T-cell (primary cell): ENCODE measurements around the gene HLA-A. TPM values are rescaled to one million over a fixed set of nuclear protein-coding genes. Genes with fewer than 3 reads are reported as not detected.

ENCODE experiments used
- ATAC-seq, 4 experiments: fragments of 200-7000 bp in 3 of 4; fragments of 150-1000 bp in 1 of 4; cut with Tn5 transposase; replicated peaks in 1 of 4; 1 replicate in 3 of 4; 2 replicates in 1 of 4; pipeline ENCODE4 v1.10.0; 2021; ENCODE audit warnings: moderate library complexity in 3 of 4, mild to moderate bottlenecking in 2 of 4, moderate number of reproducible peaks in 1 of 4
- CTCF ChIA-PET, 2 donors: fragments of 300-600 bp; sonication (Branson Sonifier 250); formaldehyde crosslinking; loops; one replicate each; lab custom pipeline; 2022; ENCODE audit warnings: antibody characterized with exemption in 2 of 2; lab: Charles Lee
- POLR2A ChIA-PET, 2 donors: fragments of 300-600 bp; sonication (Branson Sonifier 250); formaldehyde crosslinking; loops; one replicate each; lab custom pipeline; 2022; ENCODE audit warnings: antibody characterized with exemption in 2 of 2; lab: Charles Lee
- DNase-seq, 35 experiments: peaks; one replicate each; pipeline versions ENCODE4 v3.0.0 to v3.0.0-alpha.2; 2013 to 2023
- H3K27ac ChIP-seq: one replicate; pipeline ENCODE4 v1.5.1; 2013; ENCODE audit warnings: low read length
- H3K27me3 ChIP-seq, 2 experiments: replicated peaks in 1 of 2; 1 replicate in 1 of 2; 2 replicates in 1 of 2; pipeline versions ENCODE4 v1.6.1 to v1.7.0; 2013; ENCODE audit warnings: low read length in 1 of 2, mixed read lengths in 1 of 2; ENCODE audit not compliant: control insufficient read depth in 2 of 2, insufficient read depth in 2 of 2; ENCODE audit errors: extremely low read depth in 1 of 2
- H3K36me3 ChIP-seq, 2 donors: 1 replicate in 1 of 2; 2 replicates in 1 of 2; pipeline versions ENCODE4 v1.6.1 to v1.7.0; 2013; ENCODE audit warnings: low read length in 1 of 2; ENCODE audit not compliant: control insufficient read depth in 2 of 2, insufficient read depth in 1 of 2; ENCODE audit errors: extremely low read depth in 1 of 2
- H3K4me1 ChIP-seq, 2 experiments: 1 replicate in 1 of 2; 2 replicates in 1 of 2; pipeline versions ENCODE4 v1.6.1 to v1.7.0; 2013; ENCODE audit warnings: low read length in 2 of 2, mixed read lengths in 1 of 2; ENCODE audit not compliant: insufficient read depth in 2 of 2, control insufficient read depth in 1 of 2; ENCODE audit errors: extremely low read depth in 1 of 2
- H3K4me3 ChIP-seq, 2 donors: 1 replicate in 1 of 2; 2 replicates in 1 of 2; pipeline versions ENCODE4 v1.5.1 to v1.7.0; 2013; ENCODE audit warnings: mild to moderate bottlenecking in 2 of 2, low read length in 1 of 2, moderate library complexity in 1 of 2; ENCODE audit not compliant: control insufficient read depth in 1 of 2; ENCODE audit errors: extremely low read depth in 1 of 2
- H3K9me3 ChIP-seq: 2 replicates; pipeline ENCODE4 v1.7.0; 2013
- H3K27ac Mint-ChIP-seq, 2 donors: one replicate each; pipeline ENCODE4 v1.8.0; 2020 to 2021; ENCODE audit warnings: mild to moderate bottlenecking in 2 of 2, mixed read lengths in 2 of 2
- H3K27me3 Mint-ChIP-seq, 2 donors: one replicate each; pipeline ENCODE4 v1.8.0; 2021 to 2022; ENCODE audit warnings: mixed read lengths in 2 of 2
- H3K36me3 Mint-ChIP-seq: one replicate; pipeline ENCODE4 v1.8.0; 2021; ENCODE audit warnings: mixed read lengths
- H3K4me1 Mint-ChIP-seq, 3 donors: one replicate each; pipeline ENCODE4 v1.8.0; 2020 to 2022; ENCODE audit warnings: mixed read lengths in 3 of 3, mild to moderate bottlenecking in 1 of 3
- H3K4me3 Mint-ChIP-seq, 3 donors: one replicate each; pipeline ENCODE4 v1.8.0; 2020 to 2022; ENCODE audit warnings: mild to moderate bottlenecking in 3 of 3, mixed read lengths in 3 of 3, moderate library complexity in 3 of 3
- H3K9me3 Mint-ChIP-seq, 3 donors: one replicate each; pipeline ENCODE4 v1.8.0; 2020 to 2022; ENCODE audit warnings: mixed read lengths in 3 of 3
- WGBS: methylation state at CpG from one replicate; pipeline ENCODE4 v1.1.5; 2013; ENCODE audit warnings: missing lambda C conversion rate; ENCODE audit not compliant: insufficient coverage; 5-methylcytosine and 5-hydroxymethylcytosine counted together
- total RNA-seq, 35 experiments: library from RNA in 6 of 35; stranded (reverse) in 6 of 35; fragments of 120-200 nt in 1 of 35; gene quantifications; one replicate each; pipeline versions ENCODE4 v1.2.1 to v1.2.4 and lab custom pipeline; 2013 to 2026

Gene HLA-A
- total RNA-seq, 5 donors from 2014 or later (not counting 1 experiment from before 2014, with no cell fraction given), result 1,578 to 2,596 (median 2,172) TPM

DNA sequence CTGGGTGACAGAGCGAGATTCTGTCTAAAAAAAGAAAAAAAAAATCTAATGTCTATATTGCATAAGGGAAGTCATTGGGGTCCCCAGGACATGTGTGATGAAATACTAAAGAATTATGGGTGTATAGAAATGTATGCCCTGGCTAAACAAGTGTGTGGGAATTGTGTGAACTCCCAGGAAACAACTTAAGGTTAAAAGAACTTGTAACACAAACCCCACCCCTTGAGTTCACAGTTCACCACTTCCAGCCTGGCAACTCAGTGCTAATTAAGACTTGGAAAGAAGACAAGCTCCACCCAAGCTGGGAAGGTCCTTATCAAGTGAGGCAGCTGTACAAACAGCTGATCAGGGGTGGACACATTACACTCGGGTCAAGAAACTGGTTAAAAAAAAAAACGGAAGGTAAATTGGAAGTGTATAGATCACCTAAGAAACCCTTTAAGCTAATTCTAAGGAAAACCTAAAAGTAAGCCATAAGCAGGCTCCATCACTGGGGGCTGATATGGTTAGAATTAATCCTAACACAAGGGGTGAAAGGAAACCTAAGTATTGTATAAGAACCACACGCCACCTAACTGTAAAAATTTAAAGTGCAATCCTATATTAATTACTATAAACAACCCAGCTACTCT lies 25.2 kb downstream of the HLA-A start:
- Mint-ChIP-seq H3K4me3 (peak overlapping the region in 1 of 3 donors; percentile 21), H3K9me3 (no peaks in the 10 kb centered on the region), H3K36me3 (peaks cover 3% of the 10 kb centered on the region), H3K4me1 (peaks cover 47 to 56% (median 48%) of the 10 kb centered on the region in 3 donors), H3K27me3 (peaks cover 0 to 7% of the 10 kb centered on the region in 2 donors), H3K27ac (peak overlapping the region; percentile 11 to 24)
- DNase-seq (peak in 1 of 35 experiments; percentile 43), ATAC-seq (no peak)
- Histone ChIP-seq H3K4me3 (no peak overlapping the region), H3K9me3 (no peaks in the 10 kb centered on the region), H3K27ac (no peak overlapping the region), H3K27me3 (peaks cover 0 to 4% of the 10 kb centered on the region in 2 experiments), H3K4me1 (peaks cover 26 to 30% of the 10 kb centered on the region in 2 experiments), H3K36me3 (peaks cover 0 to 5% of the 10 kb centered on the region in 2 donors)
- no CpG with 5 or more reads among the region's 4 CpGs for WGBS
- ChIA-PET CTCF (interaction anchor here (0.6 to 0.9 kb wide), 7 partner anchors 109 to 799 kb away, joined by 3 to 5 read pairs (median 4); no protein-coding TSS in a partner anchor), POLR2A (interaction anchor here in 1 of 2 donors (0.6 kb wide), 1 partner anchor 210 kb away, joined by 3 read pairs; no protein-coding TSS in a partner anchor)

DNA sequence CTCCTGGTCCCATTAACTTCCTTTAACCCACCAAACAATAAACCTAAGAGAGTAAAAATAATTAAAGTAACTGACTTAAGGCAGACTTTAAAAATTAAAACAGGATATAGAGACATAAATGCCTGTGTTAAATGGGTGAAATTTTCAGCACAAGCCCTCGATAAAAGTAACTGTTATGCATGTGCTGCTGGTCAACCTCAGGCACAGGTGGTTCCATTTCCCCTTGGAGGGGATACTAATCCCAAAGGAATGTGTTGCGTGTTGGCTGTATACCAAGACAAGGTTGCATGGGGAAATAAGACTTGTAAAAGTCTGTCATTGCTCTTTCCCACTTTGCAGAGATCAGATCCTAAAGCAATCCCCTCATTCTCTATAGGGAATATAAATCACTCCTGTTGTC lies 25.8 kb downstream of the HLA-A start:
- Mint-ChIP-seq H3K9me3 (no peaks in the 10 kb centered on the region), H3K27ac (no peak overlapping the region), H3K4me3 (no peak overlapping the region), H3K4me1 (peaks cover 41 to 54% (median 45%) of the 10 kb centered on the region in 3 donors), H3K27me3 (peaks cover 0 to 9% of the 10 kb centered on the region in 2 donors), H3K36me3 (peaks cover 3% of the 10 kb centered on the region)
- no peaks in the 10 kb centered on the region for H3K9me3 ChIP-seq
- no peak for ATAC-seq
- POLR2A ChIA-PET, result interaction anchor here in 1 of 2 donors (0.6 kb wide), 1 partner anchor 210 kb away, joined by 3 read pairs; no protein-coding TSS in a partner anchor
- no peak overlapping the region for H3K4me3 ChIP-seq
- H3K27me3 ChIP-seq, result peaks cover 0 to 8% of the 10 kb centered on the region in 2 experiments
- DNase-seq, result no peak
- 38% methylated on average over 1 of the region's 2 CpGs for WGBS
- peaks cover 0 to 5% of the 10 kb centered on the region in 2 donors for H3K36me3 ChIP-seq
- peaks cover 26 to 30% of the 10 kb centered on the region in 2 experiments for H3K4me1 ChIP-seq
- CTCF ChIA-PET, result interaction anchor here (0.5 to 0.7 kb wide), 4 partner anchors 109 to 798 kb away, joined by 3 to 5 read pairs (median 4); no protein-coding TSS in a partner anchor
- no peak overlapping the region for H3K27ac ChIP-seq

DNA sequence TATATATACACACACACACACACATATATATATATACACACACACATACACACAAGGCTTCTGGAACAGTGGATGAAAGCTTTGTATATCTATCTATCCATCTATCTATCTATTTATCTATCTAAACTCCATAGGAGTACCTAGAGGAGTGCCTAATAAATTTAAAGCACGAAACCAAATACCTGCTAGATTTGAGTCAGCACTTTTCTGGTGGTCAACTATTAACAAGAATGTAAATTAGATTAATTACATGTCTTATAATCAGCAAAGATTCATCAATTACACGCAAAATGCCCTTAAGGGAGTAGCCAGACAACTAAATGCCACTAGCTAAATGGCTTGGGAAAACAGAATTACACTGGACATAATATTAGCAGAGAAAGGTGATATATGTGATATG lies 26.6 kb downstream of the HLA-A start:
- Histone ChIP-seq H3K27me3 (peaks cover 0 to 8% of the 10 kb centered on the region in 2 experiments), H3K4me1 (peaks cover 26 to 31% of the 10 kb centered on the region in 2 experiments), H3K36me3 (peaks cover 0 to 5% of the 10 kb centered on the region in 2 donors), H3K9me3 (no peaks in the 10 kb centered on the region), H3K4me3 (no peak overlapping the region), H3K27ac (no peak overlapping the region)
- ChIA-PET POLR2A (no interaction called here), CTCF (no interaction called here)
- H3K27ac Mint-ChIP-seq, result no peak overlapping the region
- no peaks in the 10 kb centered on the region for H3K9me3 Mint-ChIP-seq
- no peak overlapping the region for H3K4me3 Mint-ChIP-seq
- H3K27me3 Mint-ChIP-seq, result peaks cover 7 to 17% of the 10 kb centered on the region in 2 donors
- ATAC-seq (no peak), DNase-seq (no peak)
- peaks cover 3% of the 10 kb centered on the region for H3K36me3 Mint-ChIP-seq
- H3K4me1 Mint-ChIP-seq, result peaks cover 39 to 52% (median 48%) of the 10 kb centered on the region in 3 donors
- WGBS, result no CpG with 5 or more reads among the region's 2 CpGs

DNA sequence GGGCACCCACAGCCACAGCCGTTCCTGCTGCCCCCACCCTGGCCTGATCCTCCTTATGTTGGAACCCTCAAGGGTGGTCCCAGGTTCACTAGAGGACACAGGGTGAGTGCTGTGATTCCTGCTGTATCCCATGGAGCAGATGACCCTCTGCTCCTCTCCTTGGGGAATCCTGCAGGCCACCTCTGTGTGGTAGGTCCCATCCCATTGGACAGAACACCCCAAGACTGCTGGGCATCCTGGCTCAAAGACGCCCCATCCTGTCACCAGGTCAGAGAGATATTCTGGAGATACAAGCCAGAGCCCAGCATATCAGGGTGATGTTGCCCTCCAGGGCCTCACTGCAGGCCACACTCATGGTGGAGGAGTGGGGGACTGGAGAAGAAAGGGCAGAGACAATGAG lies 28.4 kb downstream of the HLA-A start:
- Histone ChIP-seq H3K4me3 (no peak overlapping the region), H3K27me3 (peaks cover 0 to 26% of the 10 kb centered on the region in 2 experiments), H3K27ac (no peak overlapping the region), H3K9me3 (no peaks in the 10 kb centered on the region), H3K36me3 (peaks cover 0 to 5% of the 10 kb centered on the region in 2 donors), H3K4me1 (peaks cover 11 to 32% of the 10 kb centered on the region in 2 experiments)
- POLR2A ChIA-PET, result no interaction called here
- H3K4me3 Mint-ChIP-seq, result no peak overlapping the region
- no peak for ATAC-seq
- DNase-seq, result no peak
- 84% methylated on average over 2 of the region's 2 CpGs for WGBS
- no peaks in the 10 kb centered on the region for H3K9me3 Mint-ChIP-seq
- H3K27ac Mint-ChIP-seq, result no peak overlapping the region
- H3K27me3 Mint-ChIP-seq, result peaks cover 25 to 35% of the 10 kb centered on the region in 2 donors
- H3K4me1 Mint-ChIP-seq, result peaks cover 39 to 54% (median 44%) of the 10 kb centered on the region in 3 donors
- CTCF ChIA-PET, result no interaction called here
- H3K36me3 Mint-ChIP-seq, result peaks cover 3% of the 10 kb centered on the region

DNA sequence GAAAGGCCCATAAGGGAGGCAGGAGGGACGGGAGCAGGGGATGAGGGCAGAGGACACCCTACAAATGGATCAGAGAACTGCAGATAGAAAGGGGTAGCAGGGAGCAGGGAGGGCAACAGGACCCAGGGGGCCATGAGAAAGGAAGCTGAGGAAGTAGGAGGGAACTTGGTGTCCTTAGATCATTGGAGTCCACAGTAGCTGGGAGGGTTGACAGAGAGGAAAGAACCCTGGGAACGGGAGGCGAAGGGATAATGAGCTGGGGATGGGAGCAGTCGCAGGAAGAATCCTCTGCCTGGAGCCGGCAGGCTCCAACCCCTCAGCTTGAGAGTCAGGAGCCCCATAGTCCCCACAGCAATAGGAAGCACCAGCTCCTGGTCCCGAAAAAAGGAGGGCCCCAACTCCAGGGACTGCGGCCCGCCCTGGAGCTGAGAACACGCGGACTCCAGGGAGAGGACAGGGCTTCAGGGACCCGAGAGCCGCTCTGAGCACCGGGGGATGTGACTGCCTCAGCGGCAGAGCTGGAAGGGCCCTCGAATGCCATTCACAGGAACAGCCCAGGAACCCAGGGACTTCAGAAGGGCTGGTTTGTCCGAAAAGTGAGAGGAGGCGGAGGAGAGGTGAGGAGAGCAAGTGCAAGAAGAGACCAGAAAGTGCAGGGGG lies 32.7 kb downstream of the HLA-A start:
- H3K27ac Mint-ChIP-seq, result no peak overlapping the region
- ATAC-seq (peak in 2 of 4 experiments; percentile 20 to 33), DNase-seq (no peak)
- ChIA-PET POLR2A (no interaction called here), CTCF (interaction anchor here in 1 of 2 donors (0.8 kb wide), 1 partner anchor 140 kb away, joined by 4 read pairs; no protein-coding TSS in a partner anchor)
- WGBS, result 32% methylated on average over 13 of the region's 17 CpGs
- Histone ChIP-seq H3K4me3 (no peak overlapping the region), H3K36me3 (peaks cover 0 to 5% of the 10 kb centered on the region in 2 donors), H3K27me3 (peaks cover 0 to 47% of the 10 kb centered on the region in 2 experiments), H3K9me3 (no peaks in the 10 kb centered on the region), H3K27ac (no peak overlapping the region), H3K4me1 (peaks cover 2 to 34% of the 10 kb centered on the region in 2 experiments)
- peaks cover 3% of the 10 kb centered on the region for H3K36me3 Mint-ChIP-seq
- H3K4me1 Mint-ChIP-seq, result peaks cover 35 to 51% (median 37%) of the 10 kb centered on the region in 3 donors
- H3K4me3 Mint-ChIP-seq, result peak overlapping the region; percentile 41 to 91 (median 85)
- H3K9me3 Mint-ChIP-seq, result no peaks in the 10 kb centered on the region
- peaks cover 37 to 61% of the 10 kb centered on the region in 2 donors for H3K27me3 Mint-ChIP-seq

DNA sequence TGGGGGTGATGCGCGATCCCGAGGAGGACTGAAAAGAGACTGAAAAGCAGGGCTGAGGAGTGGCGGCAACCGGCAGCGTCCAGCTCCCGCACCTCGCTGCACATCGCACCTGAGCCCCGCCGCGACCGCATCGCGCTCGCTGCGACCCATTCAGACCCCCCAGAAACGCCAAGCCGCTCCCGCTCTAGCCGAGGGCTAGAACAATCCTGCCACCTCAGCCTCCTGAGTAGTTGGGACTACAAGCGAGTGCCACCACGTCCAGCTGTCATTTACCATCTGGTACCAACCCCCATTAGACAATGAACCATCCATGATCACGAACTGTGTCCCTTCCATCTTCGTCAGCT lies 33.2 kb downstream of the HLA-A start:
- H3K4me1 Mint-ChIP-seq, result peaks cover 35 to 51% (median 37%) of the 10 kb centered on the region in 3 donors
- H3K9me3 ChIP-seq, result no peaks in the 10 kb centered on the region
- peak overlapping the region; percentile 41 to 91 (median 85) for H3K4me3 Mint-ChIP-seq
- no peak for DNase-seq
- H3K36me3 ChIP-seq, result peaks cover 0 to 3% of the 10 kb centered on the region in 2 donors
- CTCF ChIA-PET, result interaction anchor here (0.8 to 1.3 kb wide), 2 partner anchors 127 to 141 kb away, joined by 4 read pairs; no protein-coding TSS in a partner anchor
- peak in 2 of 4 experiments; percentile 11 to 27 for ATAC-seq
- H3K9me3 Mint-ChIP-seq, result no peaks in the 10 kb centered on the region
- peaks cover 2 to 34% of the 10 kb centered on the region in 2 experiments for H3K4me1 ChIP-seq
- no peak overlapping the region for H3K27ac Mint-ChIP-seq
- POLR2A ChIA-PET, result interaction anchor here (0.6 to 0.9 kb wide), 2 partner anchors 30 to 31 kb away, joined by 3 read pairs; no protein-coding TSS in a partner anchor
- peaks cover 3% of the 10 kb centered on the region for H3K36me3 Mint-ChIP-seq
- H3K27me3 ChIP-seq, result peaks cover 0 to 48% of the 10 kb centered on the region in 2 experiments
- H3K27me3 Mint-ChIP-seq, result peaks cover 37 to 61% of the 10 kb centered on the region in 2 donors
- no peak overlapping the region for H3K27ac ChIP-seq
- WGBS, result 17% methylated on average over 24 of the region's 25 CpGs
- peak overlapping the region in 1 of 2 donors; percentile 25 for H3K4me3 ChIP-seq
